ENCODE measurements around the gene SDK1. TPM values are rescaled to one million over a fixed set of nuclear protein-coding genes. Genes with fewer than 3 reads are reported as not detected.

The SDK1 gene
- total RNA-seq, 1 experiment from 2014 or later, result 7.1 TPM

- Mint-ChIP-seq H3K9me3 (ENCODE audit: unreplicated experiment) (peaks cover 8% of the 10 kb centered on the region), H3K36me3 (ENCODE audit: insufficient read depth, unreplicated experiment) (no peaks in the 10 kb centered on the region), H3K4me1 (ENCODE audit: low read depth, unreplicated experiment) (no peaks in the 10 kb centered on the region), H3K27ac (ENCODE audit: unreplicated experiment) (no peak overlapping the region), H3K27me3 (ENCODE audit: insufficient read depth, unreplicated experiment) (peaks cover 12% of the 10 kb centered on the region), H3K4me3 (ENCODE audit: unreplicated experiment) (no peak overlapping the region)
- H3K36me3 ChIP-seq (ENCODE audit: control insufficient read depth, insufficient read depth, low read length), result no peaks in the 10 kb centered on the region
- DNase-seq, result no peak
- POLR2A ChIA-PET, result no interaction called here
- CTCF ChIA-PET, result interaction anchor here (0.6 kb wide), 1 partner anchor 31 kb away, joined by 3 read pairs; no protein-coding TSS in a partner anchor
- BruUV-seq (replicated peaks), result no TSS peak
- no peak for TF ChIP-seq CTCF (IDR thresholded peaks at IDR 0.05; ENCODE audit: insufficient read depth in 1 of 2, low read depth in 1 of 2, low read length in 1 of 2, severe bottlenecking in 1 of 2, unreplicated experiment in 1 of 2)
- H3K4me1 ChIP-seq, result no peaks in the 10 kb centered on the region
- no peak overlapping the region for H3K4me3 ChIP-seq (ENCODE audit: low read depth, low read length)
- H3K9me3 ChIP-seq, result no peaks in the 10 kb centered on the region
- no peaks in the 10 kb centered on the region for H3K27me3 ChIP-seq (replicated peaks; ENCODE audit: control insufficient read depth, insufficient read depth, low read length)
- intact Hi-C loops (cut with micrococcal nuclease; ENCODE audit: unreplicated experiment), result no loop called here
Observed at GRCh38 chr7:4052130-4052529, 751.1 kb downstream of the SDK1 start.

DNA sequence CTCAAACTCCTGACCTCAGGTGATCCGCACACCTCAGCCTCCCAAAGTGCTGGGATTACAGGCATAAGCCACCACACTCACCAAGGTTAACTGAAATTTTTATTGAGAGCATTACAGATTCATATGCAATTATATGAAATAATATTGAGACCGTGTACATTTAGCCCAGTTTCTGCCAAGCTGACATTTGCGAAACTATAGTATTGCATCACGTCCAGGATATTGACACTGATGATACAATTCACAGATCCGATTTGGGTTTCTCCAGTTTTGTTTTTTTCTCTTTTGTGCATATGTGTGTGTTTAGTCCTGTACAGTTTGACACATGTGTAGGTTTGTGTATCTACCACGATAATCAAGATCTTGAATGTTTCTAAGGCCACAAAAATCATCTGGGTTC, 753.1 kb downstream of the SDK1 start:
- POLR2A ChIA-PET, result no interaction called here
- Histone ChIP-seq H3K4me1 (no peaks in the 10 kb centered on the region), H3K9me3 (0 out of 2 replicates have a peak, but pooled peaks cover 2% of the 10 kb centered on the region), H3K36me3 (ENCODE audit: control insufficient read depth, insufficient read depth, low read length) (no peaks in the 10 kb centered on the region), H3K27me3 (replicated peaks; ENCODE audit: control insufficient read depth, insufficient read depth, low read length) (no peaks in the 10 kb centered on the region), H3K4me3 (ENCODE audit: low read depth, low read length) (no peak overlapping the region)
- no peak overlapping the region for H3K4me3 Mint-ChIP-seq (ENCODE audit: unreplicated experiment)
- no peak for DNase-seq
- CTCF ChIA-PET, result interaction anchor here (0.7 kb wide), 1 partner anchor 129 kb away, joined by 3 read pairs; no protein-coding TSS in a partner anchor
- H3K27ac Mint-ChIP-seq (ENCODE audit: unreplicated experiment), result no peak overlapping the region
- no TSS peak for BruUV-seq (replicated peaks)
- intact Hi-C loops (cut with micrococcal nuclease; ENCODE audit: unreplicated experiment), result no loop called here
- H3K4me1 Mint-ChIP-seq (ENCODE audit: low read depth, unreplicated experiment), result no peaks in the 10 kb centered on the region
- no peaks in the 10 kb centered on the region for H3K36me3 Mint-ChIP-seq (ENCODE audit: insufficient read depth, unreplicated experiment)
- peaks cover 8% of the 10 kb centered on the region for H3K9me3 Mint-ChIP-seq (ENCODE audit: unreplicated experiment)
- peaks cover 12% of the 10 kb centered on the region for H3K27me3 Mint-ChIP-seq (ENCODE audit: insufficient read depth, unreplicated experiment)
- TF ChIP-seq CTCF (IDR thresholded peaks at IDR 0.05; ENCODE audit: insufficient read depth in 1 of 2, low read depth in 1 of 2, low read length in 1 of 2, severe bottlenecking in 1 of 2, unreplicated experiment in 1 of 2), result no peak

DNA sequence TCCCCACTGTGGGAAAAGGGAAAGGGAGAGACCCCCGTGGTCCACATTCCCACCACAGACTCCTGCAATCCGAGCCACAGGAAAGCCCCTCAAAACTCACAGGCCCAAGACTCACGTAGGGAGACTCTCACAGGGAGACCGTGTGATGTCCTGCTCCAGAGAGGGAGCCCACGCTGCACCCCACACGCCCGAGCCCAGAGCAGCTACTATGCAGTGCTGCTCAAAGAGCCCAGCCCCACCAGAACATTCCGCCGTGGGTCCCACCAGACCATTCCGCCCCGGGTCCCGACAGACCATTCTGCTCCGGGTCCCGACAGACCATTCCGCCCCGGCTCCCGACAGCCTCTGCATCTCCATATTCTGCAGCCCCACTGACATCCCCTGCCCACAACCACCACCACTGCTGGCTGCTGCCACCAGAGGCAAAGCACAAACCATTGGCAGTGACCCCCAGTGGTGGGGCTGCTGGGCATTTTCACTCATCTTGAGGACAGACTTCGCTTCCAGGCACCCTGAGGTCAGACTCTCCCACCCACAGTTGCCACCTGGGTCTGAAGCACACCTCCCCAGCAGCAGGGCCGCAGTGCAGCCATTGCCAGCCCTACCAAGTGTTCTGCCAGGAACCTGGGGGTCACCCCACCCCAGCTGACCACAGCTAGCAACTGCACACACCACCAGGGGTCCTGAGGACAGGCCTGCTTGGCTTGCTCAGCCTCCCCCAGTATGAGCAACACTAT, 755.7 kb downstream of the SDK1 start:
- no peak for DNase-seq
- H3K4me1 Mint-ChIP-seq (ENCODE audit: low read depth, unreplicated experiment), result no peaks in the 10 kb centered on the region
- H3K9me3 Mint-ChIP-seq (ENCODE audit: unreplicated experiment), result peaks cover 8% of the 10 kb centered on the region
- peaks cover 12% of the 10 kb centered on the region for H3K27me3 Mint-ChIP-seq (ENCODE audit: insufficient read depth, unreplicated experiment)
- H3K4me1 ChIP-seq, result no peaks in the 10 kb centered on the region
- H3K36me3 Mint-ChIP-seq (ENCODE audit: insufficient read depth, unreplicated experiment), result no peaks in the 10 kb centered on the region
- H3K36me3 ChIP-seq (ENCODE audit: control insufficient read depth, insufficient read depth, low read length), result no peaks in the 10 kb centered on the region
- ChIA-PET CTCF (no interaction called here), POLR2A (no interaction called here)
- no peak overlapping the region for H3K27ac Mint-ChIP-seq (ENCODE audit: unreplicated experiment)
- no peaks in the 10 kb centered on the region for H3K27me3 ChIP-seq (replicated peaks; ENCODE audit: control insufficient read depth, insufficient read depth, low read length)
- 0 out of 2 replicates have a peak, but pooled peaks cover 3% of the 10 kb centered on the region for H3K9me3 ChIP-seq
- H3K4me3 Mint-ChIP-seq (ENCODE audit: unreplicated experiment), result no peak overlapping the region
- BruUV-seq (replicated peaks), result no TSS peak
- intact Hi-C loops (cut with micrococcal nuclease; ENCODE audit: unreplicated experiment), result no loop called here
- no peak overlapping the region for H3K4me3 ChIP-seq (ENCODE audit: low read depth, low read length)
- no peak for TF ChIP-seq CTCF (IDR thresholded peaks at IDR 0.05; ENCODE audit: insufficient read depth in 1 of 2, low read depth in 1 of 2, low read length in 1 of 2, severe bottlenecking in 1 of 2, unreplicated experiment in 1 of 2)

All from Caco-2 (cell line).